Amygdala (tissue), 56 donors: ENCODE results near the gene PANK2.
"Not testable (repeated sequence)": the region's sequence is repeated elsewhere in the genome, so short reads cannot be mapped to it uniquely, and the experiment has no call there.

Experiments used
- DNase-seq, 56 donors: peaks; one replicate each; lab custom pipeline; 2025; lab: John Stamatoyannopoulos, UW

The PANK2 gene

GRCh38 chr20:3869839-3870634 is 19.1 kb upstream of the PANK2 start:
- DNase-seq = no peak

GRCh38 chr20:3871550-3872265 is 17.5 kb upstream of the PANK2 start:
- no peak for DNase-seq

- DNase-seq = no peak
Measured at GRCh38 chr20:3873507-3873906, 15.7 kb upstream of the PANK2 start.

- no peak for DNase-seq
Measured at GRCh38 chr20:3874194-3874844, 14.9 kb upstream of the PANK2 start.

GRCh38 chr20:3875378-3875974 is 13.7 kb upstream of the PANK2 start:
- no peak for DNase-seq

GRCh38 chr20:3876000-3876399 is 13.2 kb upstream of the PANK2 start:
- DNase-seq = no peak

- DNase-seq = no peak
Measured at GRCh38 chr20:3876676-3877075, 12.5 kb upstream of the PANK2 start.

- not testable (repeated sequence) for DNase-seq
Measured at GRCh38 chr20:3878921-3879274, 10.3 kb upstream of the PANK2 start.

GRCh38 chr20:3885715-3886114 is 3.5 kb upstream of the PANK2 start:
- DNase-seq = peak in 8 of 56 donors; percentile 5 to 50 (median 22)

- DNase-seq = peak in 11 of 56 donors; percentile 15 to 67 (median 48)
Measured at GRCh38 chr20:3887876-3888620, 1.1 kb upstream of the PANK2 start.

GRCh38 chr20:3889489-3890397 is 556 bp downstream of the PANK2 start:
- DNase-seq = peak in 18 of 56 donors; percentile 15 to 53 (median 36)

GRCh38 chr20:3890398-3890751 is 1.2 kb downstream of the PANK2 start:
- DNase-seq = no peak

- no peak for DNase-seq
Measured at GRCh38 chr20:3890999-3891929, 2.1 kb downstream of the PANK2 start.

- DNase-seq = no peak
Measured at GRCh38 chr20:3894796-3895195, 5.6 kb downstream of the PANK2 start.

GRCh38 chr20:3896302-3896701 is 7.1 kb downstream of the PANK2 start:
- DNase-seq = no peak

GRCh38 chr20:3896853-3897583 is 7.8 kb downstream of the PANK2 start:
- no peak for DNase-seq

- DNase-seq = not testable (repeated sequence)
Measured at GRCh38 chr20:3898181-3898580, 9.0 kb downstream of the PANK2 start.

- no peak for DNase-seq
Measured at GRCh38 chr20:3898639-3899038, 9.5 kb downstream of the PANK2 start.
